GM19043 (cell line): ENCODE results near the gene IRX4.

Experiments used
- ATAC-seq: cut with Tn5 transposase; IDR thresholded peaks from one replicate; pipeline ENCODE4 v1.9.1; 2021; ENCODE audit warnings: low read depth; ENCODE audit not compliant: unreplicated experiment

Gene IRX4

GRCh38 chr5:1882337-1883119, at the start of gene IRX4:
Gene IRX4, minus strand, starts transcription at chr5:1882925. Its CDS starts 278 bp downstream, at chr5:1882647.
- no peak for ATAC-seq

- ATAC-seq, result no peak
These were observed 49.0 kb upstream of the IRX4 start for GRCh38 chr5:1931604-1932231.

- no peak for ATAC-seq
These were observed 48.3 kb upstream of the IRX4 start for GRCh38 chr5:1930880-1931603.

- ATAC-seq, result no peak
These were observed 47.8 kb upstream of the IRX4 start for GRCh38 chr5:1930501-1930879.

GRCh38 chr5:1929108-1929991, 46.6 kb upstream of the IRX4 start:
- ATAC-seq, result no peak

GRCh38 chr5:1926471-1927341, 44.0 kb upstream of the IRX4 start:
- no peak for ATAC-seq

GRCh38 chr5:1926071-1926440, 43.3 kb upstream of the IRX4 start:
- no peak for ATAC-seq

GRCh38 chr5:1925111-1926070, 42.7 kb upstream of the IRX4 start:
- ATAC-seq, result no peak

GRCh38 chr5:1923766-1924165, 41.0 kb upstream of the IRX4 start:
- ATAC-seq, result no peak

- no peak for ATAC-seq
These were observed 40.6 kb upstream of the IRX4 start for GRCh38 chr5:1923341-1923740.

GRCh38 chr5:1921711-1922110, 39.0 kb upstream of the IRX4 start:
- no peak for ATAC-seq

GRCh38 chr5:1919750-1920149, 37.0 kb upstream of the IRX4 start:
- no peak for ATAC-seq

GRCh38 chr5:1919209-1919566, 36.5 kb upstream of the IRX4 start:
- ATAC-seq, result no peak

GRCh38 chr5:1918488-1919208, 35.9 kb upstream of the IRX4 start:
- ATAC-seq, result no peak

GRCh38 chr5:1917830-1918487, 35.2 kb upstream of the IRX4 start:
- no peak for ATAC-seq

- no peak for ATAC-seq
These were observed 33.6 kb upstream of the IRX4 start for GRCh38 chr5:1916041-1917001.
